ENCODE measurements around the gene ZSCAN20.

DNA sequence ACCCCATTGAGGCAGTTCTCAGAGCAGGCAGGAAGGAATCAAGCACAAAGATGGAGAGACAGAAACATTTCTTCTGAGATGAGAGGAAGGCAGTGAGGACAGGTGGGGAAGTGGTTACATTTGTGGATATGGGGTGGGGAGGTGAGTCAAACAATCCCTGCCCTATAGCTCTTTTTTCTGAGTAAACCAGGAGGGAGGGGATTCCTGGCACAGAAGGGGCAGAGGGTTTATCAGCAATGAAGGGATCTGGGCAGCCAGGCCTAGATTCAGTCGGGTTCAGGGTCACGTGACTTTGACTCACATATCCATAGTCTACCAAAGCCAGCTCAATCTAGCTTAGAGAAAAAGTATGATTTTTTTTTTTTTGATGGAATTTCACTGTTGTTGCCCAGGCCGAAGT, 25.9 kb upstream of the ZSCAN20 start:
- no peak for TF ChIP-seq POLR2A (IDR thresholded peaks at IDR 0.05)
- no peak for TF ChIP-seq CTCF (IDR thresholded peaks at IDR 0.05)

All from transverse colon (tissue), 3 donors.